GM19324 (cell line): ENCODE results near the gene ADTRP.
"Not testable (repeated sequence)": the region's sequence is repeated elsewhere in the genome, so short reads cannot be mapped to it uniquely, and the experiment has no call there.

Experiments used
- ATAC-seq: cut with Tn5 transposase; IDR thresholded peaks from one replicate; pipeline ENCODE4 v1.9.1; 2021; ENCODE audit warnings: mild to moderate bottlenecking, moderate library complexity; ENCODE audit not compliant: unreplicated experiment, low FRiP score

The ADTRP gene

DNA sequence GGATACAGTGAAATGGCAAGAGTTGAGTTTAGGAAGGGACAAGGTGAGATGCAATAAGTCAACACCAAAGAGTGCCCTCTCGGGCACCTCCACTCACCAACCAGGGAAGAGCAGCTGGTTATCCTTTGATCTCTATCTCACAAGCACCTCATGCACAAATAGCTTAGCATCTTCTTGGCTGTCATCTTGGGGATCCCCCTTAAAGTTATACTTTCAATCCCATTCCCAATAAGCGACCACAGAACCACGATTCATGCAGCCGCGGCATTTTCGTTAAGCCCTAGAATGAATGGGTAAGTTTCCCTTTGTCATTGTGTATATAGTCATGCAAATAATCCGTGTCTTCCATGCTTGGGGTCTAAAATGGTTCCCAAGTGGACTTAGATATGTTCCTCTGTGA, 73.5 kb downstream of the ADTRP start:
- ATAC-seq: no peak

DNA sequence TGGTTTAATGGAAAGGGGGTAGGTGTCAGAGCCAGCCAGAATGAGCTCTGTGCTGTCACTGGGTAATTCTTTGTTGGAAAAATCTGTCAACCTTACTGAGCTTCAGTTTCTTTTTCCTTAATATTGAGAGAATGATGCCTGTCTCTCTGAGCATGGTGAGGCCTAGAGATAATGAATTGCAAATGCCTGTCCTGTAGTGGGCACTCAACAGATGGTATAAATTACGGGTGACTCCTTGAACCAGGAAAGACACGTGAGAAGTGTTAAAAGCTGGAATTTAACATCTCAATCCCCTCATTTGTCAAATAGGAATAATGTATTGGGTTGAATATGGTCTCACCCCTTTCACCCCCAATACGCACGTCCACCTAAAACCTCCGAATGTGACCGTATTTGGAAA, 74.9 kb downstream of the ADTRP start:
- no peak for ATAC-seq

GRCh38 chr6:11702500-11703130, 76.0 kb downstream of the ADTRP start:
- no peak for ATAC-seq

GRCh38 chr6:11702089-11702488, 76.5 kb downstream of the ADTRP start:
- ATAC-seq: no peak

DNA sequence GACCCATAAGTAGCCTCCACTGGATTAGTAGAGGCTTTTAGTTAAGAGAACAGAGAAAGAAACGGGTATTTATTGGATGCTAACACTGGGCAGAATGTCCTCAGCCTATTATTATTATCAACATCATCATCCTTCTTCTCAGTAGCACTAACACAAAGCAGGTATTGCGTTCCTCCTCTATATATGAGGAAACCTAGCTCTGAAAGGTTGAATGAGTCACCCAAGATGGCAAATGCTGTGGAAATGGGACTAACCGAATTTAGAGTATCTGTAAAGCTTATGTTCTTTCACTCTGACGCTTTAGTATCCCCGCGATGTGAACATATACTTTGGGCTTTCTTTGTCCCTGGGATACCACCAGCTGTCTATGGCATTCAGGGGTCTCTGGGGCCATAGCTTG, 77.0 kb downstream of the ADTRP start:
- no peak for ATAC-seq

DNA sequence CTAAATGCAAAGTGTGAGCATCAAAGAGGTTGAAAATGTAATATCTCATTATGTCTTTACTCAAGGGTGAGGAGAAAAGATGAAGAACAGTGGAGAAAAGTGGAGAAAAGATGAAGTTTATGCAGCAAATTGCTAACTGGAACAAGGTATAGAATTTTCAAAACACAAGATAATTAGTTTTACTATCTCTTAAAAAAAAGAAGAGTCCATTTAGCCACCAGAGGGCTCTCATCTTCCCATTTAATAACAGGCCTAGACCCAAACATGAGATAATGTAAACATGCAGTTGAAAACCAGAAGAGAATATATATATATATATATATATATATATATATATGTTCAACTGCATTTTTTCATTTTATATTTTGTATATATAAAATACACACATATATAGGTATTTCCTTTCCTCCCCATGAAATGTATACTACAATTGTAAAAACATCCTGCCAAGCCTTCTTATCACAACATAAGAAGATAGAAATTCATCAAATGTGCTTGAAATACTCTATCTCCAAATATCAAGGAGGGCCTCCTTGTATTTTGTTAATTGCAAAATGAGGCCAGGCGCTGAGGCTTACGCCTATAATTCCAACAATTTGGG, 78.4 kb downstream of the ADTRP start:
- no peak for ATAC-seq

DNA sequence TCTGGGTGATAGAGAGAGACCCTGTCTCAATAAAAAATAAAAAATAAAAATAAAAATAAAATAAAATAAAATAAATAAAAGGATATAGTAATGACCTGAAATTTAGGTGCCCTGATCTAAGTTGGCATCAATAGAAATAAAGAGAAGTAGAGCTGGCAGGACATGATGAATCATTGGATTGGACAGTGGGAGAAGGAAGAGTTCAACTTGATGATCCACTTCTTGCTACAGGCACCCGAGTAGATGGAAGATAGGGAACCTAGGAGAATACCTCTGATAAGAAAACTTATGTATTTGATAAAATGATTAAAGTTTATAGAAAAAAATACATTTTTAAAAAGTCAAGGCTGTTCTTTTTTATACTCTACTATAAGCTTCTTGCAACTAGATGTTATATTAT, 79.0 kb downstream of the ADTRP start:
- ATAC-seq: no peak

GRCh38 chr6:11692451-11693376, 85.9 kb downstream of the ADTRP start:
- no peak for ATAC-seq

DNA sequence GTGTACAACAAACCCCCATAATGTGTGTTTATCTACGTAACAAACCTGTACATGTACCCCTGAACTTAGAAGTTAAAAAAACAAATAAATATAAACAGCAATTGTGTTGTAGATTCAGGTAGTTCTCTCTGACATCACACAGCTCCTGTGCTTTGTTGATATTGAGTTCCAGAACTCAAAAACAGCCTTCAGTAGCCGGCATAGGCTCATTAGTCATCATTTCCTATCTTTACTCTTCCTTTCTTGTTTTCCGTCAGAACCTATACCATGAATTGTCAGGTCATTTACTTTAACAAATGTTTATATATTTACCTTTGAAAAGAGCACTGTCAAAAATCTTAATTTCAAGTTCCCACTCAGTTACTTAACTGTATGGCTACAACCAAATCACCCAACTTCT, 88.8 kb downstream of the ADTRP start:
- no peak for ATAC-seq

GRCh38 chr6:11689400-11689799, 89.2 kb downstream of the ADTRP start:
- not testable (repeated sequence) for ATAC-seq

GRCh38 chr6:11688425-11688709, 90.2 kb downstream of the ADTRP start:
- no peak for ATAC-seq

DNA sequence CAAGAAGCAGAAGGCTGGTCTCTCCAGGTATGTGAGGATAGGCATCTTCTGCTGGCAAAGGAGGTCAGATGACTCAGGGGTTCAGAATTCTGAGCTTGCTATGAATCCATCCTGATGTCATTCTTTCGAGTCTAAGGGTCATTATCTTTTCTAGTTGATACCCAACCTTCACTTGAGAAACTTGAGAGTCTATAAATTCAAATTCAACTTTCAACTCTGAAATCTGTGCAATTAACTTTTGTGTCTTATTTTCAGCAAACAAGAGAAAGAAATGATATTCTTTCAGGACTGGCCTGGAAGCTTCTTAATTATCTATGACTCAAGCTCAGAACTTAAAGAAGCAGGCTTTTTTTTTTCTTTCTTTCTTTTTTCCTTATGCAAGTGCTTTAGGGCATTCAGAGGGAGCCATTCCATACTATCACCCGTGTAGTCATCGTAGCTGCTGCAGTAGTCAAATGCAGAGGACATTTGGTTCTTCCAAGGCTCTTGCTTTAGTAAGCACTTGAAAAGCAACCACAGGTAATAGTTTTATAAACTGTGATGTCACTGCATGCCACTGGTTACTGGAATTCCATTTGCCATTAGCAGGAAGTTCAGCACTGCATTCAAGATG, 93.0 kb downstream of the ADTRP start:
- no peak for ATAC-seq

DNA sequence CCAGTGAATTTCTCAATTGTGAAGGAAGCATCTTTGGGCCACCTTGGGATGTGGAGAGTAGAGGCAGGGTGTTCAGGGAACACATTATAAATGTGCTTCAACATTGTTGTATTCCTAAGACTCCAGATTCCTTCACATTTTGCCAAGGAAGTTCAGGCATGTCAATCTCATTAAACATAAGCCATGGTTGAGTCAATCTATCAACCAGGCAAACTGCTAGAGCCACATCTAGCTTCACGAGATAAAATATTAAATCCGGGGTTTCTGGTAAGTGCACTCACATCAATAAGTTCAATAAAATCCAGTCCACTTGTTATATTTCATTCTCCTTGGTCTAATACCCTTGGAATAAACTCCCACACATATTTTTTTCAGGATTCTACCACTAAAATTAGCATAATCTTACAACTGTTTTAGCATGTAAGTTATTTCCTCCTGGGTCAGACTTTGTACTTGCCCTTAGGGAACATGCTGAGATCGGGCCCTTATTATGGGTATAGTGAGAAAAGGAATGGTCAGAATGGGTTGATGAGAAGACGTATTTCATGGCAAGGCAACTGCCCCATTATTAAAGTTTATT, 93.6 kb downstream of the ADTRP start:
- ATAC-seq: no peak

DNA sequence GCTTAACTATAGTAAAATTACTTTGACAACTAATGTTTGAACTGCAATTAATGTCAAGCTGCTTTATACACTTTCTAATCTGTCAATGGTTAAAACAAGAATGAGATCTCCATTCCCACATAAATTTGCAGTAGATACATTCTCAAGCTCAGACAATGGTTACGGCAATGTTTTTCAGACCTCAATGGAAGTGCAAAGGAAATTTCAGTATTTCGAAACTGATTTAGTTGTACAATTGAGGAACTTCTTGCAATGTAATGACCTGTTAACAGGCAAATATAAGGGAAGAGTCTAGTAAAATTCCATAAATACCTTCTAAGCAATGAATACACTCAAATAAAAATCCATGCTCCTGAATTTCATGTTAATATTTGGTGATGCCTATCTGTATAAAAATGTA, 94.7 kb downstream of the ADTRP start:
- ATAC-seq: no peak

DNA sequence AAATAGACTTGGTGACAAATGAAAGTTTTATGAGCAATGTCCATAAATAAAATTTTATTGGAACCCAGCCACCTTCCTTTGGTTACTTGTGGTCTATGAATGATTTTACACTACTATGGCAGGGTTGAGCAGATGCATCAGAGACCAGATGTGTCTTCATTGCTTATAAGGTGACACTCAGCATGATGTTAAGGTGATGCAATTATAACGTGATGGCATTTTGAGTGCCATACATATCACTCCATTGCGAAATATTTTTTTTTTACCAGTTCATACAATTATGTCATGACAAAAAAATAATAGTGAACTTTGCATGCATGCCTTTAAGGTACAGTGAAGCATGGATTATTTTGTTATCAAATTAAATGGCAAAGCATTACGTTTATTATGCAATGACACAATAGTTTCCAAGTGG, 96.0 kb downstream of the ADTRP start:
- ATAC-seq: no peak

DNA sequence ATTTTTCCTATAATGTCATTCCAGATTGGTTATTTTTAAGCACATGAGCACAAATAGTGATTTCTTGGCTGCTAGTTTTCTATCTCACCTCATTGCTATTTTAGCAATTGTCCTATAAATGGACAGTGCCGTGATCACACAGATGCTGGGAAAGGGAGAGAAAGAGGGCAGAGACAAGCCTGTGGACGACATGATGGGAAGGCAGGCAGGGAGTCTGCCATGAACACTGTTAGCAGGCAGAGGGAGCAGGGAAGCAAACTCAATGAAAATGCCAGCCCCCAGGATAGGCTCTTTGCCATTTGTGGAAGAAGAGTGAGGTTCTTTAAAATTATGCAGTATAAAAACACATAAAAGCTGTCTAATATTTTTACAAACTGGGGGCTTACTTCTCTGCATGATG, 96.8 kb downstream of the ADTRP start:
- ATAC-seq: no peak

GRCh38 chr6:11681357-11681756, 97.2 kb downstream of the ADTRP start:
- no peak for ATAC-seq

DNA sequence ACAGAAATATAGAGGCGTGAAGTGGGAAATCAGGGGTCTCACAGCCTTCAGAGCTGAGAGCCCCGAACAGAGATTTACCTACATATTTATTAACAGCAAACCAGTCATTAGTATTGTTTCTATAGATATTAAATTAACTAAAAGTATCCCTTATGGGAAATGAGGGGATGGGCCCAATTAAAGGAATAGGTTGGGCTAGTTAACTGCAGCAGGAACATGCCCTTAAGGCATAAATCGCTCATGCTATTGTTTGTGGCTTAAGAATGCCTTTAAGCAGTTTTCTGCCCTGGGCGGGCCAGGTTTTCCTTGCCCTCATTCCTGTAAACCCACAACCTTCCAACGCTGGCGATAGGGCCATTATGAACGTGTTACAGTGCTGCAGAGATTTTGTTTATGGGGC, 98.1 kb downstream of the ADTRP start:
- ATAC-seq: not testable (repeated sequence)

DNA sequence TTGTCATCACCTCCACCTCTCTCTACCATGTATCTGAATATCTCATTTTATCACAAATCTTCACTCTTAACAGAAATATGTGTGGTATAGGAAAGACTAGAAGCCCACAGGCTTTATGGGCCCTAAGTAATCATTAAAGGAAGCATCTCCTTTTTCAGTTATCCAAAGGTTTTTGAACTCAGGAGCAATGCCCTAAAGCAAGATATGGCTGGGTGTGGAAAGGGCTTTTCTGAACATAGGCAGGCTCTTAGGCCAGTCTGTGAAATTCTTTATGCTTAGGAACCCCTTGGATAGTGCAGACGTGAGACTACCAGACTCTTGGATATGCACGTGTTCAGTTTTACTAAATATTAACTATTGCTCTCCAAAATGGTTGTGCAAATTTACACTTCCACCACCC, 99.5 kb downstream of the ADTRP start:
- no peak for ATAC-seq

GRCh38 chr6:11675601-11676000, 103.0 kb downstream of the ADTRP start:
- no peak for ATAC-seq

DNA sequence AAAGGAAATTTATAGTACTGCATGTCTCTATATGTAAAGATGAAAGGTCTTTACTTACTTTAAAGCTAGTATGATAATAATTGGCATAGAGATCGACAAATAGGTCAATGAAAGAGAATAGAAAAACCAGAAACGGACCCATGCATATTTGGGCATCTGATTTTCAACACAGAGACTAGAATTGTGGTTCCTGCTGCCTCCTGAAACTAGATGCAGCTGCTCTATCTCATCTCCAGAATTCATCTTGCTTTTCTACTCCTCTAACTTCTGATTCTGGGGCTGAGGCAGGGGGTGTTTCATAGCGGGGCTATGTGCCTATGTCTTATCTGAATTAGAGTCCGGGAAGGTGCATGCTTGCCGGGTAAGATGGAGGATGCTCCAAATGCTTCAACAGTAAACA, 105.9 kb downstream of the ADTRP start:
- ATAC-seq: no peak
